H1 (cell line): Measurements from ENCODE around the gene ACTR2. TPM values are rescaled to one million over a fixed set of nuclear protein-coding genes. Genes with fewer than 3 reads are reported as not detected.
"Not testable (repeated sequence)": the region's sequence is repeated elsewhere in the genome, so short reads cannot be mapped to it uniquely, and the experiment has no call there.

Experiments
- CTCF ChIA-PET: fragments of 300-600 bp; sonication (Branson Sonifier 250); formaldehyde crosslinking; loops from one replicate; lab custom pipeline; 2021; ENCODE audit not compliant: partially characterized antibody; lab: Charles Lee
- POLR2A ChIA-PET: fragments of 300-600 bp; sonication (Branson Sonifier 250); formaldehyde crosslinking; loops from one replicate; lab custom pipeline; 2021; ENCODE audit warnings: inconsistent platforms; ENCODE audit not compliant: partially characterized antibody; lab: Charles Lee
- DNase-seq, 2 experiments: peaks; one replicate each; pipeline versions ENCODE4 v3.0.0 to v3.0.0-alpha.2; 2010 to 2022; ENCODE audit warnings: low spot score in 2 of 2, low read depth in 1 of 2, mixed read lengths in 1 of 2
- FAIRE-seq: peaks from 2 replicates; lab custom pipeline; 2011; peaks lifted over from hg19 to GRCh38; lab: Jason Lieb, UNC
- H2AFZ ChIP-seq: 2 replicates; pipeline ENCODE4 v1.8.1; 2012; ENCODE audit warnings: low read length, inconsistent platforms
- H2AK5ac ChIP-seq: 2 replicates; pipeline ENCODE4 v1.6.1; 2013; ENCODE audit warnings: low read depth, low read length
- H2BK120ac ChIP-seq: replicated peaks from 2 replicates; pipeline ENCODE3; 2013; ENCODE audit warnings: low read depth, low read length, inconsistent platforms
- H2BK12ac ChIP-seq: 2 replicates; pipeline ENCODE4 v1.6.1; 2013; ENCODE audit warnings: low read depth, low read length
- H2BK15ac ChIP-seq: 2 replicates; pipeline ENCODE4 v1.6.1; 2013; ENCODE audit warnings: low read length
- H2BK20ac ChIP-seq: 2 replicates; pipeline ENCODE4 v1.6.1; 2013; ENCODE audit warnings: low read length
- H2BK5ac ChIP-seq: 2 replicates; pipeline ENCODE4 v1.6.1; 2013; ENCODE audit warnings: low read depth, low read length
- H3K14ac ChIP-seq: 2 replicates; pipeline ENCODE4 v1.6.1; 2013; ENCODE audit warnings: inconsistent platforms; ENCODE audit not compliant: insufficient read length
- H3K18ac ChIP-seq: 2 replicates; pipeline ENCODE4 v1.6.1; 2013; ENCODE audit warnings: low read length; ENCODE audit errors: extremely low read depth
- H3K23ac ChIP-seq: 2 replicates; pipeline ENCODE4 v1.6.1; 2013; ENCODE audit warnings: inconsistent platforms; ENCODE audit not compliant: insufficient read length
- H3K23me2 ChIP-seq: 2 replicates; pipeline ENCODE4 v1.6.1; 2013; ENCODE audit warnings: low read depth, low read length
- H3K27ac ChIP-seq: 2 replicates; pipeline ENCODE4 v1.6.1; 2011; ENCODE audit warnings: low read depth, low read length, inconsistent platforms
- H3K27me3 ChIP-seq, 4 experiments: replicated peaks in 1 of 4; 1 replicate in 1 of 4; 2 replicates in 3 of 4; pipeline versions ENCODE4 v1.6.1 to v1.8.1; 2011 to 2013; ENCODE audit warnings: low read length in 3 of 4, mild to moderate bottlenecking in 3 of 4, inconsistent platforms in 2 of 4, mixed read lengths in 2 of 4, moderate library complexity in 1 of 4; ENCODE audit not compliant: control insufficient read depth in 3 of 4, insufficient read depth in 3 of 4; ENCODE audit errors: extremely low read depth in 1 of 4
- H3K36me3 ChIP-seq, 4 experiments: 2 replicates each; pipeline versions ENCODE4 v1.6.1 to v1.8.1; 2011 to 2013; ENCODE audit warnings: mild to moderate bottlenecking in 4 of 4, low read length in 3 of 4, moderate library complexity in 2 of 4, control low read depth in 1 of 4, inconsistent platforms in 1 of 4; ENCODE audit not compliant: insufficient read depth in 4 of 4, control insufficient read depth in 2 of 4
- H3K4ac ChIP-seq: replicated peaks from 2 replicates; pipeline ENCODE3; 2013; ENCODE audit warnings: low read length, low read depth, mixed read lengths, inconsistent platforms; ENCODE audit not compliant: insufficient read length
- H3K4me1 ChIP-seq, 4 experiments: replicated peaks in 1 of 4; 1 replicate in 1 of 4; 2 replicates in 3 of 4; pipeline versions ENCODE4 v1.6.1 to v1.8.1; 2011 to 2013; ENCODE audit warnings: low read length in 3 of 4, inconsistent platforms in 2 of 4, mixed read lengths in 1 of 4; ENCODE audit not compliant: insufficient read depth in 4 of 4, control insufficient read depth in 3 of 4
- H3K4me2 ChIP-seq, 2 experiments: 2 replicates each; pipeline versions ENCODE4 v1.6.1 to v1.8.1; 2011 to 2013; ENCODE audit warnings: low read depth in 2 of 2, low read length in 2 of 2, control low read depth in 1 of 2, inconsistent platforms in 1 of 2, mild to moderate bottlenecking in 1 of 2; ENCODE audit not compliant: insufficient read depth in 1 of 2
- H3K4me3 ChIP-seq, 4 experiments: fragments of 200-600, 300-600 bp in 1 of 4; sonication (generic), shearing (Covaris generic), sonication (Bioruptor Twin) in 1 of 4; 2 replicates each; pipeline versions ENCODE4 v1.5.1 to v1.8.1; 2011 to 2016; ENCODE audit warnings: low read length in 4 of 4, low read depth in 3 of 4, control low read depth in 2 of 4, inconsistent platforms in 2 of 4, mild to moderate bottlenecking in 2 of 4, mixed read lengths in 1 of 4, moderate library complexity in 1 of 4; ENCODE audit not compliant: insufficient read depth in 2 of 4; ENCODE audit errors: extremely low read depth in 1 of 4
- H3K56ac ChIP-seq: replicated peaks from 2 replicates; pipeline ENCODE3; 2013; ENCODE audit warnings: low read depth, mild to moderate bottlenecking, mixed read lengths, low read length, inconsistent platforms; ENCODE audit not compliant: insufficient read length
- H3K79me1 ChIP-seq: 2 replicates; pipeline ENCODE4 v1.6.1; 2013; ENCODE audit warnings: low read depth, low read length, control low read depth
- H3K79me2 ChIP-seq, 2 experiments: 2 replicates each; pipeline versions ENCODE4 v1.6.1 to v1.8.1; 2012 to 2013; ENCODE audit warnings: low read length in 2 of 2, mild to moderate bottlenecking in 2 of 2, inconsistent platforms in 1 of 2; ENCODE audit not compliant: insufficient read depth in 2 of 2, control insufficient read depth in 1 of 2
- H3K9ac ChIP-seq, 4 experiments: replicated peaks in 1 of 4; 1 replicate in 1 of 4; 2 replicates in 3 of 4; pipeline versions ENCODE4 v1.6.1 to v1.8.1; 2011 to 2013; ENCODE audit warnings: low read depth in 3 of 4, low read length in 3 of 4, control low read depth in 2 of 4, mild to moderate bottlenecking in 2 of 4, moderate library complexity in 2 of 4, inconsistent platforms in 1 of 4; ENCODE audit errors: extremely low read depth in 1 of 4
- H3K9me3 ChIP-seq, 2 experiments: 2 replicates each; pipeline versions ENCODE4 v1.6.1 to v1.8.1; 2012 to 2013; ENCODE audit warnings: mild to moderate bottlenecking in 2 of 2, moderate library complexity in 2 of 2, control low read depth in 1 of 2, inconsistent platforms in 1 of 2, low read depth in 1 of 2, low read length in 1 of 2, mixed read lengths in 1 of 2; ENCODE audit not compliant: insufficient read depth in 2 of 2
- H4K20me1 ChIP-seq, 2 experiments: replicated peaks in 1 of 2; 2 replicates each; pipeline versions ENCODE3 to v1.8.1; 2011 to 2013; ENCODE audit warnings: inconsistent platforms in 2 of 2, low read length in 2 of 2, mild to moderate bottlenecking in 1 of 2; ENCODE audit not compliant: insufficient read depth in 2 of 2, control insufficient read depth in 1 of 2
- H4K5ac ChIP-seq: 2 replicates; pipeline ENCODE4 v1.6.1; 2013; ENCODE audit warnings: low read length, low read depth, mixed read lengths, inconsistent platforms; ENCODE audit not compliant: insufficient read length
- H4K8ac ChIP-seq: 2 replicates; pipeline ENCODE4 v1.8.0; 2013; ENCODE audit warnings: mild to moderate bottlenecking, moderate library complexity, low read length, inconsistent platforms; ENCODE audit not compliant: insufficient read depth; ENCODE audit errors: extremely low read depth
- H4K91ac ChIP-seq: replicated peaks from 2 replicates; pipeline ENCODE3; 2013; ENCODE audit warnings: low read length, mixed read lengths, inconsistent platforms; ENCODE audit not compliant: insufficient read length
- KDM4A ChIP-seq: IDR thresholded peaks from one replicate; pipeline ENCODE4 v1.7.1; 2012; ENCODE audit warnings: low read depth, mild to moderate bottlenecking, moderate library complexity, low read length, inconsistent platforms; ENCODE audit not compliant: severe bottlenecking
- SAP30 ChIP-seq: fragments of 300-600 bp; sonication (generic); IDR thresholded peaks from 2 replicates; pipeline ENCODE4 v1.7.1; 2012; ENCODE audit warnings: low read length, moderate library complexity, mild to moderate bottlenecking, inconsistent platforms; ENCODE audit not compliant: insufficient read depth, insufficient replicate concordance
- WGBS, 2 experiments: shearing (Covaris generic) in 1 of 2; methylation state at CpG; one replicate each; pipeline versions ENCODE4 v1.1.6 to v1.1.7; 2013 to 2015; ENCODE audit warnings: low lambda C conversion rate in 2 of 2, mixed read lengths in 2 of 2, inconsistent platforms in 1 of 2, low coverage in 1 of 2, missing lambda C conversion rate in 1 of 2; ENCODE audit not compliant: insufficient replicate concordance in 2 of 2, insufficient coverage in 1 of 2, insufficient read length in 1 of 2; ENCODE audit errors: extremely low coverage in 1 of 2, missing lambda C conversion rate in 1 of 2; 5-methylcytosine and 5-hydroxymethylcytosine counted together
- polyA plus RNA-seq, 7 experiments: library from polyadenylated mRNA; depleted of rRNA in 3 of 7; stranded (reverse) in 5 of 7; unstranded in 2 of 7; fragments of >200 nt in 5 of 7; fragments of 200-250 nt in 2 of 7; gene quantifications; 1 replicate in 5 of 7; 2 replicates in 1 of 7; 4 replicates in 1 of 7; pipeline versions ENCODE4 v1.2.1 to v1.2.3, GENCODE V29; 2011 to 2013; ENCODE audit warnings: missing spikeins in 2 of 7, mixed read lengths in 2 of 7
- total RNA-seq: library from RNA; stranded (reverse); fragmentation: NEBNext Ultra II Directional; extraction: Animal tissue kit (Norgen Biotek cat#: 25700); gene quantifications from 2 replicates; pipeline ENCODE4 v1.2.1, GENCODE V29; 2021

Gene ACTR2
- total and polyA plus RNA-seq, 2 of the 8 experiments (the other 6 are each of a cell fraction or from before 2014, with no cell fraction given), result 28.3 to 171 TPM

DNA sequence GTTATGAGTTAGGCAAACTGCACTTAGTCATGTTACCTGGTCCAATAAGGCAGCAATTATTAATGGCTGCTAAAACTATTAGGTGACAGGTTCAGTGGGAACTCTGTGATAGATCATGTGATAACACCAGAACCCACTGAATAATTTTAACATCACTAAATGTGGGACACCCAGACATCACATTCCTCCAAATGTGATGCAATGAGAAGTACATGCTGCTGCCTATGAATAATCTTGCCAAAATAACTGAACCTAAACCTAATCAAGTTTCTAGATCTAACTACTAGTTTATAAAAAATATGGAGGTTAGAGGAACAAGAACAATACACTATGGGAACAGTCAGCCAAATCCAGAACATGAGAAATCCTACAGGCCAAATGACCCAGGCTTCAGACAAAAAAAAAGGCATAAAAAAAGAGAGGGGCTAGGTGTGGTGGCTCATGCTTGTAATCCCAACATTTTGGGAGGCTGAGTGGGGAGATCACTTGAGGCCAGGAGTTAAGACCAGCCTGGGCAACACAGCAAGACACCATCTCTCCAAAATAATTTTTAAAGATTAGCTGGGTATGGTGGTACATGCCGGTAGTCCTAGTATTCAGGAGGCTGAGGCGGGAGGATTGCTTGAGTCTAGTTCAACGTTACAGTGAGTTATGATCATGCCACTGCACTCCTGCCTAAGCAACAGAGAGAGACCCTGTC, 7.0 kb upstream of the ACTR2 start (continued):
- TF ChIP-seq KDM4A, result no peak
- no peak for TF ChIP-seq SAP30

DNA sequence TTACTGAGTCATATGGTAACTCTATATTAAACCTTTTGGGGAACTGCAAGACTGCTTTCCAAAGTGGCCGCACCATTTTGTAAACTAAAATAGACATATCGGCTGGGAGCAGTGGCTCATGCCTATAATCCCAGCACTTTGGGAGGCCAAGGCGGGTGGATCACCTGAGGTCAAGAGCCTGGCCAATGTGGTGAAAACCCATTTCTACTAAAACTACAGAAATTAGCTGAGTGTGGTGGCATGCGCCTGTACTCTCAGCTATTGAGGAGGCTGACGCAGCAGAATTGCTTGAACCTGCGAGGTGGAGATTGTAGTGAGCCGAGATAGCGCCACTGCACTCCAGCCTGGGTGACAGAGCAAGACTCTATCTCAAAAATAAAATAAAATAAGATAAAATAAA, 6.4 kb upstream of the ACTR2 start:
- H2BK20ac ChIP-seq, H2BK12ac ChIP-seq, H3K4ac ChIP-seq, H3K23me2 ChIP-seq, H3K27me3 ChIP-seq, H3K36me3 ChIP-seq, H2BK15ac ChIP-seq, H3K9me3 ChIP-seq, H4K8ac ChIP-seq, H3K4me1 ChIP-seq, FAIRE-seq, H3K14ac ChIP-seq, H2BK5ac ChIP-seq, CTCF ChIA-PET, H2AK5ac ChIP-seq, H4K91ac ChIP-seq, H4K5ac ChIP-seq, H2AFZ ChIP-seq, H3K79me2 ChIP-seq, H3K23ac ChIP-seq, DNase-seq, H3K18ac ChIP-seq, POLR2A ChIA-PET, H3K4me3 ChIP-seq, H3K27ac ChIP-seq, H2BK120ac ChIP-seq, H3K9ac ChIP-seq, H3K4me2 ChIP-seq, H4K20me1 ChIP-seq, H3K56ac ChIP-seq, H3K79me1 ChIP-seq: not testable (repeated sequence)
- WGBS, 2 experiments, result 89% methylated on average over 8 of the region's 8 CpGs; no CpG with 5 or more reads in 1 of the 2 experiments
